Karpas-422 (cell line): Measurements from ENCODE around the gene NHERF1. TPM values are rescaled to one million over a fixed set of nuclear protein-coding genes. Genes with fewer than 3 reads are reported as not detected.

Source experiments
- DNase-seq: peaks from one replicate; pipeline ENCODE4 v3.0.0-alpha.2; 2015
- H2AFZ ChIP-seq: fragments of 200-600 bp; sonication (generic); 2 replicates; pipeline ENCODE4 v1.6.1; 2014; ENCODE audit warnings: antibody characterized with exemption, low read length, mixed read lengths
- H3K27ac ChIP-seq: fragments of 200-600 bp; sonication (generic); 2 replicates; pipeline ENCODE4 v1.5.1; 2014; ENCODE audit warnings: mild to moderate bottlenecking, low read length, moderate library complexity
- H3K27me3 ChIP-seq: fragments of 200-600 bp; sonication (generic); 2 replicates; pipeline ENCODE4 v1.6.1; 2014; ENCODE audit warnings: low read length, mixed read lengths
- H3K36me3 ChIP-seq: fragments of 200-600 bp; sonication (generic); 2 replicates; pipeline ENCODE4 v1.6.1; 2014; ENCODE audit warnings: low read length, mixed read lengths; ENCODE audit not compliant: insufficient read depth
- H3K4me1 ChIP-seq: fragments of 200-600 bp; sonication (generic); 2 replicates; pipeline ENCODE4 v1.6.1; 2014; ENCODE audit warnings: mild to moderate bottlenecking, low read length, mixed read lengths
- H3K4me2 ChIP-seq: fragments of 200-600 bp; sonication (generic); 2 replicates; pipeline ENCODE4 v1.6.1; 2014; ENCODE audit warnings: low read length, low read depth, mild to moderate bottlenecking; ENCODE audit not compliant: poor library complexity, severe bottlenecking
- H3K4me3 ChIP-seq: fragments of 200-600 bp; sonication (generic); 2 replicates; pipeline ENCODE4 v1.5.1; 2014; ENCODE audit warnings: mild to moderate bottlenecking, antibody characterized with exemption, low read length, mixed read lengths
- H3K79me2 ChIP-seq: fragments of 200-600 bp; sonication (generic); 2 replicates; pipeline ENCODE4 v1.6.1; 2014; ENCODE audit warnings: mild to moderate bottlenecking, low read length, mixed read lengths
- H3K9ac ChIP-seq: fragments of 200-600 bp; sonication (generic); 2 replicates; pipeline ENCODE4 v1.6.0; 2014; ENCODE audit warnings: low read length
- H3K9me2 ChIP-seq: fragments of 200-600 bp; sonication (generic), shearing (Covaris generic); replicated peaks from 2 replicates; pipeline ENCODE4 v1.6.0; 2014; ENCODE audit warnings: mild to moderate bottlenecking, low read length, moderate library complexity; ENCODE audit not compliant: insufficient read depth
- H3K9me3 ChIP-seq: fragments of 300-700, 200-600 bp; sonication (generic); 2 replicates; pipeline ENCODE4 v1.6.1; 2014; ENCODE audit warnings: low read length, mixed read lengths
- H4K20me1 ChIP-seq: fragments of 200-600 bp; sonication (generic); 2 replicates; pipeline ENCODE4 v1.6.1; 2014; ENCODE audit warnings: mild to moderate bottlenecking, antibody characterized with exemption, low read length, low read depth; ENCODE audit not compliant: insufficient read depth
- total RNA-seq: library from RNA; depleted of rRNA; stranded (reverse); fragments of >200 nt; shearing (Covaris generic); gene quantifications from 2 replicates; pipeline ENCODE4 v1.2.3, GENCODE V29; 2014; ENCODE audit warnings: low replicate concordance

Gene NHERF1
- total RNA-seq, 1 experiment from 2014 or later = 24.4 TPM

GRCh38 chr17:74736513-74737298 is 11.7 kb upstream of the NHERF1 start, which contains the start of gene RAB37:
Gene RAB37, plus strand, starts transcription at chr17:74737256. Its CDS starts 17 bp downstream, at chr17:74737273.
- H3K9me2 ChIP-seq = no peaks in the 10 kb centered on the region
- H3K4me2 ChIP-seq = peak within 1 kb of the TSS; percentile 61
- H3K27me3 ChIP-seq = peaks cover 2% of the 10 kb centered on the region; the same call in 1 of the 2 replicates
- peak within 1 kb of the TSS; percentile 58; the same call in 1 of the 2 replicates for H3K4me3 ChIP-seq
- no peak within 1 kb of the TSS for H3K27ac ChIP-seq
- no peaks in the 10 kb centered on the region for H3K36me3 ChIP-seq
- DNase-seq = peak; percentile 79
- H3K9ac ChIP-seq = 0 out of 2 replicates have a peak within 1 kb of the TSS, but pooled peaks have one; percentile 35
- H3K4me1 ChIP-seq = peaks cover 17% of the 10 kb centered on the region
- H2AFZ ChIP-seq = peak within 1 kb of the TSS; percentile 92
- no peaks in the 10 kb centered on the region for H4K20me1 ChIP-seq
- no peaks in the 10 kb centered on the region; the same call in 1 of the 2 replicates for H3K9me3 ChIP-seq
- no peaks in the 10 kb centered on the region for H3K79me2 ChIP-seq

- Histone ChIP-seq H4K20me1 (no peaks in the 10 kb centered on the region), H3K9me3 (no peaks in the 10 kb centered on the region; the same call in 1 of the 2 replicates), H3K4me1 (peaks cover 23% of the 10 kb centered on the region), H3K4me2 (peak overlapping the region; percentile 61), H3K9me2 (no peaks in the 10 kb centered on the region), H3K4me3 (peak overlapping the region; percentile 58; the same call in 1 of the 2 replicates), H3K27ac (no peak overlapping the region), H2AFZ (no peak overlapping the region), H3K36me3 (no peaks in the 10 kb centered on the region), H3K79me2 (no peaks in the 10 kb centered on the region), H3K9ac (no peak overlapping the region), H3K27me3 (peaks cover 2% of the 10 kb centered on the region; the same call in 1 of the 2 replicates)
- DNase-seq = peak; percentile 75
Measured at GRCh38 chr17:74737299-74738050, 11.0 kb upstream of the NHERF1 start.

- peaks cover 2% of the 10 kb centered on the region; the same call in 1 of the 2 replicates for H3K27me3 ChIP-seq
- H3K4me2 ChIP-seq = no peak overlapping the region
- no peaks in the 10 kb centered on the region; the same call in 1 of the 2 replicates for H3K9me3 ChIP-seq
- H3K36me3 ChIP-seq = no peaks in the 10 kb centered on the region
- no peak overlapping the region for H3K9ac ChIP-seq
- no peak for DNase-seq
- H4K20me1 ChIP-seq = no peaks in the 10 kb centered on the region
- H3K27ac ChIP-seq = no peak overlapping the region
- H3K4me3 ChIP-seq = no peak overlapping the region
- peaks cover 23% of the 10 kb centered on the region for H3K4me1 ChIP-seq
- no peak overlapping the region for H2AFZ ChIP-seq
- H3K79me2 ChIP-seq = no peaks in the 10 kb centered on the region
- no peaks in the 10 kb centered on the region for H3K9me2 ChIP-seq
Measured at GRCh38 chr17:74738051-74738996, 10.1 kb upstream of the NHERF1 start.

DNA sequence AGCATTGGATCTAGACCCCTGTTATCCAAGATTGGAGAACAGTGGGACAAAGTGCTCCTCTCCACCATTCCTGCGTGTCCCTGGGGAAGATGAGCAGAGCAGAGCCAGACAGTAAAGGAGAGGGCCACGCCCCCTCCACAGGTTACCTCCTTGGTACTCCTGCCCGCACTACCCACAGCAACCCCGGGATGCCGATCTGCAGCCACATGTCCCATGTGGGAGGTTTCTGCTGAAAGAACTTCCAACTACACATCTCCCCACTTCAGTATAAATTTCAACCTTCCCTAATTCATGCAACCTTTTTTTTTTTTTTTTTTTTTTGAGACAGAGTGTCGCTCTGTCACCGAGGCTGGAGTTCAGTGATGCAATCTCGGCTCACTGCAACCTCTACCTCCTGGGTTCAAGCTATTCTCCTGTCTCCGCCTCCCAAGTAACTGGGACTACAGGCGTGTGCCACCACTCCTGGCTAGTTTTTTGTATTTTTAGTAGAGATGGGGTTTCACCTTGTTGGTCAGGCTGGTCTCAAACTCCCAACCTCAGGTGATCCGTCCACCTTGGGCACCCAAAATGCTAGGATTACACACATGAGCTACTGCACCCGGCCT is 9.1 kb upstream of the NHERF1 start:
- H3K9ac ChIP-seq = no peak overlapping the region
- no peak overlapping the region for H3K4me2 ChIP-seq
- H3K9me3 ChIP-seq = no peaks in the 10 kb centered on the region
- H3K36me3 ChIP-seq = no peaks in the 10 kb centered on the region
- no peak for DNase-seq
- H3K4me1 ChIP-seq = peaks cover 23% of the 10 kb centered on the region
- no peak overlapping the region for H3K27ac ChIP-seq
- H3K9me2 ChIP-seq = no peaks in the 10 kb centered on the region
- no peaks in the 10 kb centered on the region for H3K79me2 ChIP-seq
- H2AFZ ChIP-seq = no peak overlapping the region
- no peaks in the 10 kb centered on the region for H4K20me1 ChIP-seq
- H3K27me3 ChIP-seq = peaks cover 2% of the 10 kb centered on the region; the same call in 1 of the 2 replicates
- H3K4me3 ChIP-seq = no peak overlapping the region

- Histone ChIP-seq H3K9me3 (no peaks in the 10 kb centered on the region), H3K9ac (no peak overlapping the region), H3K4me2 (no peak overlapping the region), H3K9me2 (no peaks in the 10 kb centered on the region), H3K36me3 (no peaks in the 10 kb centered on the region), H3K4me3 (no peak overlapping the region), H3K79me2 (no peaks in the 10 kb centered on the region), H3K27me3 (peaks cover 2% of the 10 kb centered on the region; the same call in 1 of the 2 replicates), H2AFZ (no peak overlapping the region), H4K20me1 (no peaks in the 10 kb centered on the region), H3K27ac (no peak overlapping the region), H3K4me1 (peaks cover 23% of the 10 kb centered on the region)
- DNase-seq = no peak
Measured at GRCh38 chr17:74740173-74740572, 8.3 kb upstream of the NHERF1 start.

DNA sequence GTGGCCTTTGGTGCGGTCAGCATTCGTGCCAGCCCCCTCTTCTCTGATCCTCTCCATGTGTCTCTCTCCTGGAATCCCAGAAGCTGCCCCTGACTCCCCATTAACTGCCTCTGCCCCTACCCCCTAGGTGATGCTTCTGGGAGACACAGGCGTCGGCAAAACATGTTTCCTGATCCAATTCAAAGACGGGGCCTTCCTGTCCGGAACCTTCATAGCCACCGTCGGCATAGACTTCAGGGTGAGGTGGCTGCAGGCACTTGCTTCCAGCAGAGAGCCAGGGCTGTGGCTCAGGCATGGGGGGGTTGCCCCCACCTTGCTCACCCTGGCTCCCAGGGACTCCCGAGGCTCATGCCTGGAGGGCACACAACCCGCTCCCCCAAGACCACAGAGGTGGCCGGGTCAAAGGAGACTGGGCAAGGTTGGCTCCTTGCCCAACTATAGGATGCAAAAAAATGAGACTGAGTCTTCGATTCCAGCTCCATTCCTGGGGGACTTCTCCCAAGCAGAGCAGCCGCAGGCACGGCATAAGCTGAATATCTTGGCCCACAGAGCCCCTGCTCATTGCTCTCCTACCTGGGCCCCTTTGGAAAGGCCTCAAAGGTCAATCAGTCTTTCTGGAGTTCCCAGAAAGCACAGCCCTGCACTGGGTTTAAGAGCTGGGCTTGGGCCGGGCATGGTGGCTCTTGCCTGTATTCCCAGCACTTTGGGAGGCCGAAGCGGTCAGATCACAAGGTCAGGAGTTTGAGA is 7.6 kb upstream of the NHERF1 start:
- no peak for DNase-seq

GRCh38 chr17:74742153-74742515 is 6.3 kb upstream of the NHERF1 start:
- Histone ChIP-seq H3K27ac (no peak overlapping the region), H3K9me2 (no peaks in the 10 kb centered on the region), H3K4me3 (no peak overlapping the region), H3K4me1 (peaks cover 14% of the 10 kb centered on the region), H2AFZ (no peak overlapping the region), H3K9me3 (no peaks in the 10 kb centered on the region), H3K4me2 (no peak overlapping the region), H3K36me3 (no peaks in the 10 kb centered on the region), H3K79me2 (no peaks in the 10 kb centered on the region), H3K9ac (no peak overlapping the region), H4K20me1 (no peaks in the 10 kb centered on the region), H3K27me3 (peaks cover 2% of the 10 kb centered on the region; the same call in 1 of the 2 replicates)
- DNase-seq = no peak

More for the DNA sequence above, 7.6 kb upstream of the NHERF1 start:
- Histone ChIP-seq H3K9ac (no peak overlapping the region), H3K9me3 (no peaks in the 10 kb centered on the region), H3K9me2 (no peaks in the 10 kb centered on the region), H3K27ac (no peak overlapping the region), H3K4me2 (no peak overlapping the region), H3K27me3 (peaks cover 2% of the 10 kb centered on the region; the same call in 1 of the 2 replicates), H3K36me3 (no peaks in the 10 kb centered on the region), H3K4me1 (peaks cover 23% of the 10 kb centered on the region), H4K20me1 (no peaks in the 10 kb centered on the region), H2AFZ (no peak overlapping the region), H3K4me3 (no peak overlapping the region), H3K79me2 (no peaks in the 10 kb centered on the region)
